Naive B cell (primary cell): ENCODE results near the gene N4BP2L1. TPM values are rescaled to one million over a fixed set of nuclear protein-coding genes. Genes with fewer than 3 reads are reported as not detected.

Source experiments
- ATAC-seq, 2 donors: fragments of 150-1000 bp; cut with Tn5 transposase; 2 replicates each; pipeline ENCODE4 v1.10.0; 2021; ENCODE audit warnings: low read depth in 2 of 2, mild to moderate bottlenecking in 2 of 2, moderate library complexity in 2 of 2
- DNase-seq: peaks from one replicate; pipeline ENCODE4 v3.0.0; 2022
- H3K27ac Mint-ChIP-seq, 6 donors: one replicate each; pipeline ENCODE4 v1.8.0; 2020 to 2022; ENCODE audit warnings: mild to moderate bottlenecking in 6 of 6, mixed read lengths in 6 of 6, moderate library complexity in 5 of 6, inconsistent platforms in 2 of 6
- H3K27me3 Mint-ChIP-seq, 3 donors: one replicate each; pipeline ENCODE4 v1.8.0; 2021 to 2022; ENCODE audit warnings: mixed read lengths in 3 of 3, mild to moderate bottlenecking in 1 of 3
- H3K36me3 Mint-ChIP-seq, 2 donors: one replicate each; pipeline ENCODE4 v1.8.0; 2020 to 2022; ENCODE audit warnings: mixed read lengths in 2 of 2, inconsistent platforms in 1 of 2, mild to moderate bottlenecking in 1 of 2
- H3K4me1 Mint-ChIP-seq, 3 donors: one replicate each; pipeline ENCODE4 v1.8.0; 2020 to 2022; ENCODE audit warnings: mixed read lengths in 3 of 3, inconsistent platforms in 1 of 3, mild to moderate bottlenecking in 1 of 3, moderate library complexity in 1 of 3
- H3K4me3 Mint-ChIP-seq, 8 donors: one replicate each; pipeline ENCODE4 v1.8.0; 2020 to 2022; ENCODE audit warnings: mild to moderate bottlenecking in 8 of 8, mixed read lengths in 8 of 8, moderate library complexity in 8 of 8, inconsistent platforms in 2 of 8
- H3K9me3 Mint-ChIP-seq, 7 donors: one replicate each; pipeline ENCODE4 v1.8.0; 2020 to 2022; ENCODE audit warnings: mixed read lengths in 7 of 7, mild to moderate bottlenecking in 5 of 7, inconsistent platforms in 2 of 7, moderate library complexity in 1 of 7
- polyA plus RNA-seq, 6 donors: library from polyadenylated mRNA; unstranded; fragments of 300-500 nt; fragmentation: Illumina TruSeq; gene quantifications; one replicate each; pipeline ENCODE4 v1.2.3, GENCODE V29; 2021; ENCODE audit warnings: low read depth in 6 of 6

The N4BP2L1 gene
- 100 to 1,000 TPM in 2 of 6 donors, 10 to 100 TPM in 4; 77.0 to 152 (median 99.1) TPM for polyA plus RNA-seq

GRCh38 chr13:32427852-32428580 is at the start of gene N4BP2L1:
TSS of gene N4BP2L1 (minus strand) at chr13:32428130. CDS start at chr13:32428082, 48 bp downstream.
- H3K9me3 Mint-ChIP-seq, result no peaks in the 10 kb centered on the region
- peaks cover 43 to 53% (median 45%) of the 10 kb centered on the region in 3 donors for H3K4me1 Mint-ChIP-seq

DNA sequence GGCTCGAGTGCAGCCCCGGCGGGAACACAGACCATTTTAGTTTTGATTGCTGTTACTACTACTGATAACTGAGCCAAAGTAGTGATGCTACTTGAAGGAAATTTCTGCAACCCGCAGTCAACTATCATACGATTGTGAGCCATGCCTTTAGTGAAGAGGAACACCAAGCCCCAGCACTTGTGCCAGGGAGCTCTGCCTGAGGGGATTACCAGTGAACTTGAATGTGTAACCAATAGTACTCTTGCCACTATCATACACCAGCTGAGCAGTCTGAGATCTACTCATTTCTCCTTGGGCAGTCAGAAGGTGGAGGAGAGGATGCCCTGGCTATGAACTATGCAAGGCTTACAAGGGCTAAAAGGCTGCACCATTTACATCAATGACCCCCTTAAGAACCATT is 49.0 kb upstream of the N4BP2L1 start:
- DNase-seq, result no peak
- H3K4me1 Mint-ChIP-seq, result peaks cover 0 to 3% (median 0%) of the 10 kb centered on the region in 3 donors
- peaks cover 0 to 8% of the 10 kb centered on the region in 2 donors for H3K36me3 Mint-ChIP-seq
- no peak overlapping the region for H3K27ac Mint-ChIP-seq
- ATAC-seq, result no peak
- no peak overlapping the region for H3K4me3 Mint-ChIP-seq
- H3K9me3 Mint-ChIP-seq, result no peaks in the 10 kb centered on the region
- no peaks in the 10 kb centered on the region for H3K27me3 Mint-ChIP-seq

More at GRCh38 chr13:32427852-32428580, at the start of gene N4BP2L1:
- Mint-ChIP-seq H3K27me3 (no peaks in the 10 kb centered on the region), H3K4me3 (peak within 1 kb of the TSS; percentile 94 to 99 (median 97)), H3K27ac (peak within 1 kb of the TSS; percentile 97 to 100 (median 98)), H3K36me3 (peaks cover 4 to 8% of the 10 kb centered on the region in 2 donors)
- ATAC-seq (peak; percentile 66 to 69), DNase-seq (peak; percentile 89)

DNA sequence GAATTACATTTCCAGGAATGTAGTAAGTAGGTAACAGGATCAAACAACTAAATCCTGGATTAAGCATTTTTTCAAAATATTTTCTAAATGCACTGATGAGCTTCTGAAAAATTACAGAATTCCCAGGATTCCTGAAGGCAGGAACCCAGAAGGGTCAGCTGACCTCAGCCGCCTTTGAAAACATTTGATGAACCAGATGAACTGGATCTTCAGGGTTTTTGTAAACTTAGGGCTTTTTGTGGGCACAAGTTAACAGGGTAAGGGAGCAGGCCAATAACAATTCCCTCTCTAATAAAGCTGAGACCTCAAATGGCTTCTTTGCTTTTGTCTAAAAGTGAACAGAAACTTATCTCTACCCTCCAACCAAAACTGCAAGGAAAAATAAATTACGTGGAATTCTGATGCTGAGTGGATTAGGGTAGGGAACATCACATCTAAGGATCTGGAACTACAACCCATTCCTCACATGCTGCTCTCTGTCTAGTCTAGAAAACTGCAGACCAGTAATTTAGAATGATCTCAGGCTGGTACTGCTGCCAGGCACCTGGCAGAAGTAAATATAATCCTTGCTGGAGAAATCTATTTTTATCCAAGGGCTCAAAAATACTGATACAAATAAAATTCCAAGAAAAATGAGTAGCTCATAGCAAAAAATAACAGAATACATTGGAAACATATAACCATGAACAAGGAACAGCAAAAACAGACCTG is 48.2 kb upstream of the N4BP2L1 start:
- no peak overlapping the region for H3K4me3 Mint-ChIP-seq
- ATAC-seq, result no peak

DNA sequence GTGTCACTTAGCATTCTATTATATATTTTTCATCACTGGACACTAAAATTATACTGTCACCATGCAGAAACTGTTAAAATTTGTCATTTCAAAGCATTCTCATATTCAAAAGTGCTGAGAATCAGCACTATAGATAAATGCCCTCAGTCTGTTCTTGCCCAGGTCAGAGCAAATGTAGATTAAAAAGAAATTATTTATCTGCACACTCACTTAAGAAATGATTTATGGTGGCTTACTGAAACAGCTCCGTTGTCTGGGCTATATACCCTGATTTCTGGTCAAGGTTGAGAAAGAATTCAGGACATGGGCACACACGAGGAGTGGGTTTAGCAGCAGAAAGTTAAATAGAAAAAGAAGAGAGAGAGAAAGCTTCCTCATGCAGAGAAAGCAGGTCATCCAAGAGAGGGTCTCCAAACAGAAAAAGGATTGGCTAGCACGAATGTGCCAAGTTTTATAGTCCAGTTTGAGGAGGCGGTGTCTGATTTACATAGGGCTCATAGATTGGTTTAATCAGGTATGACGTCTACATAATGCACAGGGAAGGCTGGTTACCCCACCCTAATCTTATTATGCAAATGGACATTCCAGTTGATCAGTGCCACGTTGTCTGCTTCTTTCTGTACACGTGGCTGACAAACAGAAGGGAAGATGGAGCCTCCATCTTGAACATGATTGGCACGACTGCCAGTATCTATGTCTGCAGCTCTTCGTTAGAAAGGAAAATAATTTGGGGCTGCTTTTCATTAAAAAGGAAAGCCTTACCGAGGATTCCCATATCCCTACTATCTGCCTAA is 47.3 kb upstream of the N4BP2L1 start:
- H3K4me1 Mint-ChIP-seq, result peaks cover 0 to 5% (median 0%) of the 10 kb centered on the region in 3 donors
- no peaks in the 10 kb centered on the region for H3K9me3 Mint-ChIP-seq
- no peak overlapping the region for H3K27ac Mint-ChIP-seq
- ATAC-seq (no peak), DNase-seq (no peak)
- no peaks in the 10 kb centered on the region for H3K27me3 Mint-ChIP-seq
- H3K4me3 Mint-ChIP-seq, result no peak overlapping the region
- peaks cover 0 to 8% of the 10 kb centered on the region in 2 donors for H3K36me3 Mint-ChIP-seq

More for the DNA sequence above, 48.2 kb upstream of the N4BP2L1 start:
- peaks cover 0 to 5% (median 0%) of the 10 kb centered on the region in 3 donors for H3K4me1 Mint-ChIP-seq
- H3K27ac Mint-ChIP-seq, result peak overlapping the region in 1 of 6 donors; percentile 50
- no peaks in the 10 kb centered on the region for H3K27me3 Mint-ChIP-seq
- DNase-seq, result no peak
- H3K36me3 Mint-ChIP-seq, result peaks cover 0 to 8% of the 10 kb centered on the region in 2 donors
- H3K9me3 Mint-ChIP-seq, result no peaks in the 10 kb centered on the region

GRCh38 chr13:32473650-32474049 is 45.7 kb upstream of the N4BP2L1 start:
- no peaks in the 10 kb centered on the region for H3K9me3 Mint-ChIP-seq
- no peak overlapping the region for H3K27ac Mint-ChIP-seq
- no peak for DNase-seq
- H3K27me3 Mint-ChIP-seq, result no peaks in the 10 kb centered on the region
- no peak for ATAC-seq
- H3K4me3 Mint-ChIP-seq, result no peak overlapping the region
- peaks cover 0 to 5% (median 0%) of the 10 kb centered on the region in 3 donors for H3K4me1 Mint-ChIP-seq
- H3K36me3 Mint-ChIP-seq, result peaks cover 0 to 3% of the 10 kb centered on the region in 2 donors

DNA sequence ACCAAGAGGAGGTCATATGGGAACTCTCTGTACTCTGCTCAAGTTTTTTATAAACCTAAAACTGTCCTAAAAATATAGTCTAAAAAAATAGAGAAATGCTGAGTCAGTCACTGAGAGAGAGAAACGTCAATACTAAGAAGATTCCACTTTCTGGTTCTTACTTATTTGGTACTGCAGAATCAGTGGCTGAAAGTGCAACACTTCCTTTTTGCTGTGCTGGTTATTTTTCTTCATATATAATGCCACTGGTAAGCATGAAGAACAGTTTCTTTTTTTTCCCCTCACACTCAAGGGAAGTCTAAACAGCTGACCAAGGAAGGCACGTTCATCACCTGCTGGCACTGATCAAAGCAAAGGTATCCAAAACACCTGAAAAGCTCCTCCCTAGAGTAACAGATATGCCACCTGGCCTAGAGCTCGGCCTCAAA is 44.3 kb upstream of the N4BP2L1 start:
- ATAC-seq, result no peak
- H3K4me3 Mint-ChIP-seq, result no peak overlapping the region
- no peak overlapping the region for H3K27ac Mint-ChIP-seq

GRCh38 chr13:32471187-32471922 is 43.4 kb upstream of the N4BP2L1 start:
- Mint-ChIP-seq H3K4me1 (peaks cover 0 to 5% (median 0%) of the 10 kb centered on the region in 3 donors), H3K9me3 (no peaks in the 10 kb centered on the region), H3K27me3 (no peaks in the 10 kb centered on the region), H3K27ac (peak overlapping the region in 2 of 6 donors; percentile 53 to 78), H3K36me3 (no peaks in the 10 kb centered on the region), H3K4me3 (no peak overlapping the region)
- ATAC-seq, result no peak
- DNase-seq, result no peak

More for the DNA sequence above, 44.3 kb upstream of the N4BP2L1 start:
- no peak for DNase-seq
- H3K36me3 Mint-ChIP-seq, result no peaks in the 10 kb centered on the region
- no peaks in the 10 kb centered on the region for H3K27me3 Mint-ChIP-seq
- H3K9me3 Mint-ChIP-seq, result no peaks in the 10 kb centered on the region
- peaks cover 0 to 5% (median 0%) of the 10 kb centered on the region in 3 donors for H3K4me1 Mint-ChIP-seq

GRCh38 chr13:32468502-32469142 is 40.7 kb upstream of the N4BP2L1 start:
- peak overlapping the region in 1 of 8 donors; percentile 66 for H3K4me3 Mint-ChIP-seq
- H3K9me3 Mint-ChIP-seq, result peaks cover 0 to 3% (median 0%) of the 10 kb centered on the region in 7 donors
- DNase-seq (no peak), ATAC-seq (no peak)
- peak overlapping the region in 2 of 6 donors; percentile 3 to 34 for H3K27ac Mint-ChIP-seq
- no peaks in the 10 kb centered on the region for H3K27me3 Mint-ChIP-seq
- H3K36me3 Mint-ChIP-seq, result no peaks in the 10 kb centered on the region
- H3K4me1 Mint-ChIP-seq, result peaks cover 0 to 5% (median 0%) of the 10 kb centered on the region in 3 donors

- peaks cover 9 to 53% (median 35%) of the 10 kb centered on the region in 7 donors for H3K9me3 Mint-ChIP-seq
- H3K4me1 Mint-ChIP-seq, result peaks cover 0 to 6% (median 3%) of the 10 kb centered on the region in 3 donors
- ATAC-seq (no peak), DNase-seq (no peak)
- no peaks in the 10 kb centered on the region for H3K27me3 Mint-ChIP-seq
- H3K27ac Mint-ChIP-seq, result no peak overlapping the region
- H3K36me3 Mint-ChIP-seq, result peaks cover 37 to 53% of the 10 kb centered on the region in 2 donors
- H3K4me3 Mint-ChIP-seq, result no peak overlapping the region
Measured at GRCh38 chr13:32456591-32456990, 28.7 kb upstream of the N4BP2L1 start.

- peaks cover 37 to 63% of the 10 kb centered on the region in 2 donors for H3K36me3 Mint-ChIP-seq
- DNase-seq (no peak), ATAC-seq (no peak)
- H3K9me3 Mint-ChIP-seq, result peaks cover 9 to 59% (median 33%) of the 10 kb centered on the region in 7 donors
- H3K4me3 Mint-ChIP-seq, result peak overlapping the region in 1 of 8 donors; percentile 28
- no peak overlapping the region for H3K27ac Mint-ChIP-seq
- H3K27me3 Mint-ChIP-seq, result no peaks in the 10 kb centered on the region
- peaks cover 0 to 6% (median 3%) of the 10 kb centered on the region in 3 donors for H3K4me1 Mint-ChIP-seq
Measured at GRCh38 chr13:32455594-32455903, 27.6 kb upstream of the N4BP2L1 start.

DNA sequence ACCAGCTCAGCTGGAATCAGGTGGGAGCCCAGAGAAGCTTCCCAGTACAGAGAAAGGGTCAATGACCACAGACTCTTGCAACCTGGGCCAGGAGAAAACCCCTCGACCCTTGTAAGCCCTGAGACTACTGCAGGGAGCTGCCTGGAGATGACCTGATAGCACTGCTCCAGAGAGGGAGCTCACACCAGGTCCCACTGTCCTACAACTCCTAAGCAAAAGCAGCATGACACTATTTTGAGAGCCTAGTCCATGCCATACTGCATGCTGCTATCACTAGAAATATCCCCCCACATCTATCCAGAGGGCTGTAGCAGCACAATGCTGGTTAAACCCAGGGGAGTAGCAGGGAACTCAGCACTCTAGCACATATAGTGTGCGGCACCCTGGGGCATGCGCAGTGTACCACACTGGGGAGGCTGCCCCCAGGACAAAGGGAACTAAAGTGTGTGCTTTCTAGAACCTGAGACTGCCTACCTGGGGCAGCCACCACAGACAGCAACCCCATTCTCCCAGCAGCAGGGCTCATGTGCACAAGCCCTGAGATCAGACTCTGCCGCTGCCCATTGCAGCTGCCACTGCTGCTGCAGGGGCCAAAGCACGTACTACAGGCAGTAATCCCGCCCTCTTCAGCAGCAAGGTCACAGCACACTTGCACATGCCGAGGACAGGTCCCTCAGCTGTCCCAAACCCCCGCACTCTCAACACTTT is 27.1 kb upstream of the N4BP2L1 start:
- peaks cover 9 to 59% (median 33%) of the 10 kb centered on the region in 7 donors for H3K9me3 Mint-ChIP-seq
- H3K4me1 Mint-ChIP-seq, result peaks cover 0 to 6% (median 3%) of the 10 kb centered on the region in 3 donors
- peaks cover 37 to 59% of the 10 kb centered on the region in 2 donors for H3K36me3 Mint-ChIP-seq

DNA sequence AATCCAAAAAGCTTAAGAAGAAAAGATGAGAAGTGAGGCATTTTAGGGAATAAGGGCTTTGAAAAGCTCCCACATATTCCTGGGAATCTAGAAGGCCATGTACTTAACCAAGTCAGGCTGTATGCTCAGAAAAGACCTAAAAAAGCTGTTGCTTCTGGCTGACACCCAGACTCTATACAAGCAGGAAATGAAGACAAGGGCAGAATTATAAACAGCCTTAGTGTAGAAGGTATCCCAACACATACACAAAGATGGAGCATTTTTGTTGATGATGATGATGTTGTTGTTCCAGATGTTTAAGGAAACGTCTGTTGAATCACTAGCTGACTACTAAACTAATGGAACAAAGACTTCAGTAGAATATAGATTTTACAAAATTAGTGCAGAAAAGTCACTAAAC is 26.1 kb upstream of the N4BP2L1 start:
- Mint-ChIP-seq H3K4me3 (no peak overlapping the region), H3K27ac (no peak overlapping the region), H3K9me3 (peaks cover 9 to 51% (median 31%) of the 10 kb centered on the region in 7 donors), H3K4me1 (peaks cover 0 to 6% (median 3%) of the 10 kb centered on the region in 3 donors), H3K27me3 (no peaks in the 10 kb centered on the region), H3K36me3 (peaks cover 30 to 49% of the 10 kb centered on the region in 2 donors)
- no peak for ATAC-seq
- DNase-seq, result no peak

More for the DNA sequence above, 27.1 kb upstream of the N4BP2L1 start:
- Mint-ChIP-seq H3K27me3 (no peaks in the 10 kb centered on the region), H3K27ac (no peak overlapping the region), H3K4me3 (no peak overlapping the region)
- ATAC-seq (no peak), DNase-seq (no peak)
